Measurements from ENCODE around the gene CCNDBP1.
"Not testable (repeated sequence)": the region's sequence is repeated elsewhere in the genome, so short reads cannot be mapped to it uniquely, and the experiment has no call there.

The CCNDBP1 gene

GRCh38 chr15:43194795-43195194, 9.6 kb downstream of the CCNDBP1 start:
- no peak for DNase-seq

- no peak for DNase-seq
These were observed 11.8 kb downstream of the CCNDBP1 start for GRCh38 chr15:43196760-43197548.

GRCh38 chr15:43197773-43198172, 12.6 kb downstream of the CCNDBP1 start:
- not testable (repeated sequence) for DNase-seq

DNA sequence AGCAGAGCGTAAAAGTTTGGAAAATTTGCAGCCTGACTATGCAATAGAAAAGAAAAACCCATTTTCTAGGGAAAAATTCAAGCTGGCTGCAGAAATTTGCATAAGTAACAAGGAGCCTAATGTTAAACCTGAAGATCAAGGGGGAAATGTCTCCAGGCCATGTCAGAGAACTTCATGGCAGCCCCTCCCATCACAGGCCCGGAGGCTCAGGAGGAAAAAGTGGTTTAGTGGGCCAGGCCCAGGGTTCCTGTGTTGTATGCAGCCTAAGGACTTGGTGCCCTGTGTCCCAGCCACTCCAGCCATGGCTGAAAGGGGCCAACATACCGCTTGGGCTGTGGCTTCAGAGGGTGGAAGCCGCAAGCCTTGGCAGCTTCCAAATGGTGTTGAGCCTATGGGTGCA, 13.4 kb downstream of the CCNDBP1 start:
- DNase-seq = not testable (repeated sequence)

DNA sequence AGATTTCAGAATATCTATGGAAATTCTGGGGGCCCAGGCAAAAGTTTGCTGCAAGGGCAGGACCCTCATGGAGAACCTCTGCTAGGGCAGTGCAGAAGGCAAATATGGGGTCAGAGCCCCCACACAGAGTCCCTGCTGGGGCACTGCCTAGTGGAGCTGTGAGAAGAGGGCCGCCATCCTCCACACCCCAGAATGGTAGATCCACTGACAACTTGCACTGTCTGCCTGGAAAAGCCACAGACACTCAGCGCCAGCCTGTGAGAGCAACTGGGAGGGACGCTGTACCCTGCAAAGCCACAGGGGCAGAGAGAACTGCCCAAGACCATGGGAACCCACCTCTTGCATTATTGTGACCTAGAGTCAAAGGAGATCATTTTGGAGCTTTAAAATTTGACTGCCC, 13.8 kb downstream of the CCNDBP1 start:
- no peak for DNase-seq

DNA sequence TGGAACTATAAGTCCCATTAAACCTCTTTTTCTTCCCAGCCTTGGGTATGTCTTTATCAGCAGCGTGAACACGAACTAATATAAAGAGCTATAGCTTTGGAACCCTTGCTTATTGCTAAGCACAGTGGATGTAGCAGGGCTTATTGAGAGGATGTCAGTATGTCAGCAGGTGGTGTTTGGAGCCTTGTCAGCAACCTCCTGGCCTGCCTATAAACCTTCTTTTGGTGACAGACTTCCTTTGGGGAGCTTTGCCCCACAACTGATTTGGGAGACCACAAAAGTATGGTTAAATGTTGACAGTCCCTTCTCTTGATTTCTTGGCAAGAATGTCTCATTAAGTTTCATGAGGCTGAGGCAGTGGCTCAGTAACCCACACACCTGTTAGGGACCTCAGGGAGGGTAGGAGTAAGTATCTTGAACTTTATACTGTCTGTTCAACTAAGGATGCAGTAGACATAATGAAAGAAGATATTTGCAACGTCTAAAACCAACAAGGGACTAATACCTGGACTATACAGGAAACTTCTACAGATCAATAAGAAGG, 14.8 kb downstream of the CCNDBP1 start:
- no peak for DNase-seq

- DNase-seq = peak; percentile 70
These were observed 19.1 kb downstream of the CCNDBP1 start for GRCh38 chr15:43204016-43204901.

GRCh38 chr15:43206054-43206453, 20.9 kb downstream of the CCNDBP1 start:
- DNase-seq = no peak

GRCh38 chr15:43207024-43207423, 21.8 kb downstream of the CCNDBP1 start:
- DNase-seq = no peak

GRCh38 chr15:43208052-43209002, 23.1 kb downstream of the CCNDBP1 start:
- no peak for DNase-seq

DNA sequence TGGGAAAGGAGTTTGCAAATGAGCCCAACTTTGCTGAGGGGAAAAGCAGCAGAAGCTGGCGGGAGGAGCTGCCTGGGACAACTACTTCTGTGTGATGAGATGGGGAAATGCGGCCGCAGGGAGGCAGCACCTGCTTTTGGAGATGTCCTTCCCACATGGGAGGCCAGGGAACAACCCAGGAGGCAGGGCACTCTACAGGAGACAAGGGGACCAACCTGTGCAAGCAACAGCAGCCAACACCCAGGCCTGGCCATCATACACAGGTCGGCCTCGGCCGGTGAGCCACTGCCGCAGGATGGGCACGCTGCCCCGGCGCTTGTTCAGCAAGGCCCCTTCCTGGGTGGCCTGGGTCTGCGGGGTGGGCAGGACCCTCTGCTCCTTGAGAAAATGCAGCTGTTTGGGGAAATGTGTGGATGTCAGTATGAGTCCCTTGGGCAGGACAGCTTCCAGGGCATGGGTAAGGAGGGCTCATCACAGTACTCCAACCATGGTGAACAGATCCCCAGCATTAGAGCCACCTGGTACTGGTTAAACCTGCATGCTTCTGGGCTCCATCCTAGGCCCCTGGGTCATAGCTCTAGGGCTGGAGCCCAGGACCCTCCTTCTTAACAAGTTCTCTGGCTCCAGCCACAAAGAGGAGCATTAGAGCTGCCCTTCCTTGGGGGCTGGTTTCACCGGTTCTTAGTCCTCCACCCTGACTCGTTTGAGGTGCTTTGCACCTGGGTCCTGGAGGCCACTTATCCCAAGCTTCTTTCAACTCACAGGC, 24.0 kb downstream of the CCNDBP1 start:
- no peak for DNase-seq

GRCh38 chr15:43210172-43210745, 25.1 kb downstream of the CCNDBP1 start:
- no peak for DNase-seq

DNA sequence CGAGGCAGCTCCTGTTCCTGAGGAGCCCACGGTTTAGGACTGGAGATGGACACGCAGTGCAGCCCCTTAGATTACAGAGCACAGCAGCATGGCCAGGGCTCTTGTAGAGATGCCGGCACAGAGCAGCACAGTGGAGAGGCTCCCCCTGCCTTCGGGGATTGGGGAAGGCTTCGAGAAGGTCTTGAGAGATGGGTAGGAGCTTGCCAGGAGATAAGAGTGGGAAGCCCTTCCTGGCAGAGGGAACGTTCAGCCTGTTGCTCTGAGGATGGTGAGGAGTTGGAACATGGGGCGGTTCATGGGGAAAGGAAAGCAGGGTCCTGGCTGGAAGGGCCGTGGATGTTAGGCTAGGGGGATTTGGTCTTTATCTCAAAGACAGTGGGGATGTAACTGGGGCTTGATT, 25.6 kb downstream of the CCNDBP1 start:
- DNase-seq = no peak

GRCh38 chr15:43211224-43211735, 26.1 kb downstream of the CCNDBP1 start:
- DNase-seq = no peak

DNA sequence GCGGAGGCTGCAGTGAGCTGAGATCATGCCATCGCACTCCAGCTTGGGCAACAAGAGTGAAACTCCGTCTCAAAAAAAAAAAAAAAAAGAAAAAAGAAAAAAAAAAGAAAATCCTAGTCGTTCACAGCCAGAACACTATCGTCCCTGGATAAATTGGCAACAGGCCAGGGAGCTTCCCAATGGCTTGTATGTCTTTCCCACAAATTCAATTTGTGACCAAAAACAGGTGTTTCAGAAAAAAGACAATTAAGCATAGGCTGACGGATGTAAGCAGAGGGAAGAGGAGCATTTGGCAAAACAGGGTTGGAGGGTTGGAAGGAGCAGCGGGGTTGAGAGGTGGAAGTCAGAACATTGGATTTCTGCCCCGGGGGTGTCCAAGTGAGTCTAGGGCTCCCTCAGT, 27.1 kb downstream of the CCNDBP1 start:
- DNase-seq = no peak

DNA sequence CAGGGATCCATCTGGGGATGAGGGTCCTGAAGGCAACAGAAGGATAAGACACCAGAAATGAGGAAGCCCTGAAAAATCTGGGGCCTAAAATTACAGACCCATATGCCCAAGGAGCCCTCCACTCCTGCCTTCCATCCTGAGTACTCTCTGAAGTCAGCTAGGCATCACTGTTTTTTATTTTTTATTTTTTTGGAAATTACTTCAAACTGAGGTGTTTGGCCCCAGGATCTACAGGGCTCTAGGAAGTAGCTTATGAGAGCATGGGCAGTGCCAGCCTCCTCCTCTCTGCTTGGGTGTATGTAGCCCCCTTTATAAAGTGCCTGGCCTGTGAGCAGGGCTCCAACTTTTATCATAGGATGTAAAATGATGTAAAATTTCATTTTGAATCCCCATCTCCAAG, 27.7 kb downstream of the CCNDBP1 start:
- no peak for DNase-seq

- DNase-seq = no peak
These were observed 28.3 kb downstream of the CCNDBP1 start for GRCh38 chr15:43213466-43213865.

DNA sequence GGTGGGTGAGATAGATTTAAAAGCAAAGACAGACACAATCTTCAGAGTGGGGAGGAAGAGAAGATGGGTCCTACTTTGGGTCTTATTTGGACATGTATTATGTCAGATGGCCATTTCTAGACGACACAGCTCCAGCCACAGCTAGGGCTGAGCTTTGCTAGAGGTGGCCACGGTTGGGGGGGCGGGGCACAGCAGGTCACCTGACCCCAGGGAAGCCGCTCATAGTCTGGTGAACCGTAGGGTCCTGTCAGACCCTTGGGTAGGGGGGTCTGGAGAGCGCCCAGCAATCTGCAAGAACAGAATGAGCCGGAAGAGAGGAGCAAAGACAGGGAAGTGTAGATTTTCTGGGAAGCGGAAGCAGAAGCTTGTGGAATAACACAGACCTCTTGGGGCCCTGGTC, 29.0 kb downstream of the CCNDBP1 start:
- DNase-seq = no peak

DNA sequence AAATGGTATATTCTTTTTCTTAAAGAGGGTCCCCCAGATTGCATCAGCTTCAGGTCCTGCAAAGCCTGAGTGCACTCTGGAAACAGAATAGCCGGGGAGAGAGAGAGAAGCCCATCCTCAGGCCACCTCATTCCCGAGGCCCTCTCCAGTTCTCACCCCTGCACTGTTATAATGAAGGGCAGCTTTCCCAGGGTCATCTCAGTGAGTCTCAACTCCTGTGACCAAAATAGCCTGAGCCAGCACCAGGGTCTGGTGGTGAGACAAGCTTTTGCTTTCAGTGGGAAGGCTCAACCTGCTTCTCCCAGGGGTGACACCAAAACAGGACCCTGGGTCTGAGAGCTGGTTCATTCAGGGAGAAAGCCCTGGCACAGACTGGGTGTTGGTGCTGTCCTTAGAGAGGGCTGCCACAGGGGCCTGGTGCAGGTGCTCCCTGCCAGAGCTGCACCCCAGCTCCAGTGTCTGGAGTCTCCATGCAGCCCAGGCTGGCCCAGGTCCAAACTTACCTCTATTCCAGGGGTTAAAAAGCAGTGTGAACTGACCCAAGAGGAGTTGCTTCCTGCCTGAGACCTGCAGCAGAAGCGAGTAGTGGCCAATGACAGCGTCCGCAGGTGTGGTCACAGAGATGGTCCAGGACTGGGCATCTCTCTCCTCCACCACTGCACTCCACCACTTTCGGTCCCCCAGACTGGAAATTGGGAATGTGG, 29.5 kb downstream of the CCNDBP1 start:
- DNase-seq = no peak

DNA sequence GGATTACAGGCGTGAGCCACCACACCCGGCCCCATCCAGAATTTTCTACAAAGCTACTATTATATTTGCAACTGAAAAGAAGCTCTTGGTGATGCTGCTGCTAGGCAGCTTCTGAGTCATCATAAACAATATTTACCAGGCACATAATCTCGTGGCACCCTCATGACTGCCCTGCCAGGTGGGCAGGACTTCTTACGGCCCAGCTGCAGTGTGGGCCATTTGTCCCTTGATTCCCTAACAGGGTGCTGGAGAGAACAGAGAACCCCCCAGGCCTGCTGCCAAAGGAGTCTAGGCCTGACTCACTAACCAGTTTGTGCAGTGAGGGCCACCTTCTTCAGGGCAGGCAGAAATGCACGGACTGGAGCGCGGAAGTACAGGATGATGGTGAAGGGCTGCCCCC, 30.8 kb downstream of the CCNDBP1 start:
- DNase-seq = no peak
